VCaP (cell line): ENCODE results near the gene CD27.
A peak's percentile ranks its signal among the peaks of the same experiment; 100 is the strongest.

Experiments used
- H3K27ac ChIP-seq: fragments of 450-650 bp; 2 replicates; pipeline ENCODE4 v1.5.1; 2017
- TF ChIP-seq, protein P1 (sequence below): fragments of 450-650 bp; conservative IDR thresholded peaks from 2 replicates; pipeline ENCODE4 v1.5.1; 2017; ENCODE audit warnings: mild to moderate bottlenecking, moderate library complexity

The CD27 gene

DNA sequence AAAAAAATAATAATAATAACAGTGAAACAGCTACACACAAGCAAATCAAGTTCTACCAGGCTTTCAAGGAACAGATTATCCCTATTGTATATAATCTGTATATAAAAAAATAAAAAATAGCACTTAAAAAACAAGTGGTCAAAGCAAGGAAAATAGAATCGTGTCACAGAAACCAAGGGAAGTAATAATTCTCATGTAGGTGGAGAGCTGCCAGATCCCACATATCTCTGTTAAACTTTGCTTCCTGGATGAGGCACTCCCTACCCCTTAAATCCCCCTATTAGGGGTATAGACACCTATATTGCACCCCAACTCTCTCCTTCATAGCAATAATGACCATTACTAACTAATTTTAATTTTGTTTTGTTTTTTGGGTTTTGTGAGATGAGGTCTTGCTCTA is 4.4 kb upstream of the CD27 start:
- no peak overlapping the region for H3K27ac ChIP-seq
- TF ChIP-seq, protein P1, sequence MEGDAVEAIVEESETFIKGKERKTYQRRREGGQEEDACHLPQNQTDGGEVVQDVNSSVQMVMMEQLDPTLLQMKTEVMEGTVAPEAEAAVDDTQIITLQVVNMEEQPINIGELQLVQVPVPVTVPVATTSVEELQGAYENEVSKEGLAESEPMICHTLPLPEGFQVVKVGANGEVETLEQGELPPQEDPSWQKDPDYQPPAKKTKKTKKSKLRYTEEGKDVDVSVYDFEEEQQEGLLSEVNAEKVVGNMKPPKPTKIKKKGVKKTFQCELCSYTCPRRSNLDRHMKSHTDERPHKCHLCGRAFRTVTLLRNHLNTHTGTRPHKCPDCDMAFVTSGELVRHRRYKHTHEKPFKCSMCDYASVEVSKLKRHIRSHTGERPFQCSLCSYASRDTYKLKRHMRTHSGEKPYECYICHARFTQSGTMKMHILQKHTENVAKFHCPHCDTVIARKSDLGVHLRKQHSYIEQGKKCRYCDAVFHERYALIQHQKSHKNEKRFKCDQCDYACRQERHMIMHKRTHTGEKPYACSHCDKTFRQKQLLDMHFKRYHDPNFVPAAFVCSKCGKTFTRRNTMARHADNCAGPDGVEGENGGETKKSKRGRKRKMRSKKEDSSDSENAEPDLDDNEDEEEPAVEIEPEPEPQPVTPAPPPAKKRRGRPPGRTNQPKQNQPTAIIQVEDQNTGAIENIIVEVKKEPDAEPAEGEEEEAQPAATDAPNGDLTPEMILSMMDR = no peak

DNA sequence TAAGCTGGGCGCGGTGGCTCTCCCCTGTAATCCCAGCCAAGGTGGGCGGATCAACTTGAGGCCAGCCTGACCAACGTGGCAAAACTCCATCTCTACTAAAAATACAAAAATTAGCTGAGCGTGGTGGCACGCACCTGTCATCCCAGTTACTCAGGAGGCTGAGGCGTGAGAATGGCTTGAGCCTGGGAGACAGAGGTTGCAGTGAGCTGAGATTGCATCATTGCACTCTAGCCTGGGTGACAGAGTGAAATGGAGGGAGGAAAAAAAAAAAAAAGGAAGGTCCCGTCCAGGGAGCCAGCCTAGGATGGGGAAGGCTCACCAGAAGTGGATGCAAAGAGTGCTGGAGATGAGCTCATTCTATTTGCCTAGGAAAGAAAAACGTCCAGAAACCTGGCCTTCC is 1.9 kb upstream of the CD27 start:
- no peak overlapping the region for H3K27ac ChIP-seq
- TF ChIP-seq, protein P1 = no peak

DNA sequence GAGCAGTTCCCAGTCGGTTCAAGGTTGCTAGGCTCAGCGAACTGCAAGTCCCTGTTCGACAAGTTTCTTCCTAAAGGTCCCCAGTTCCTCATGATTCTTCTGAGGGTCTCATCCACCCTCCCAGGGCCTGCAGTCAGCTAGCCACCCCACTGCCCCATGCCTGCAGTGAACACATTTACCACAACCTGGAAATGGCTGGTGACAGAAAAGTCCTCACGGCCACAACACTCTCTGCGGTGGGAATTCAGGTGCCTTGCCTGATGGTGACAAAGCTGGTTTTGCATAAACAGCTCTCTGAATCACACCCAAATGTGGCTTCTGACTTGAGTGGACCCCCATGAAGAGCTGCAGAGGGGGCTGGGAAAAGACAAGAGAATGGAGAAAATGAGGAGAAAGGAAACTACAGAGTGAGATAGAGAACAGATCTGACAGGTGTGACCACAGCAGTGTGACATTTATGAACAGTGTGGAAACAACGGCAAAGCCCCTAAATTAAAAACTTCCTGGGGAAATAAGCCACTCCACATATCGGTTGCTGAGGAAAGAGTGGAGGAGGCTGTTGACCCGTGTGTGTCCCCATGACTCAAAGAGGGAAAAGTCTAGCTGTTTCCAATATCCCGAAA is 1.3 kb upstream of the CD27 start:
- H3K27ac ChIP-seq = no peak overlapping the region

DNA sequence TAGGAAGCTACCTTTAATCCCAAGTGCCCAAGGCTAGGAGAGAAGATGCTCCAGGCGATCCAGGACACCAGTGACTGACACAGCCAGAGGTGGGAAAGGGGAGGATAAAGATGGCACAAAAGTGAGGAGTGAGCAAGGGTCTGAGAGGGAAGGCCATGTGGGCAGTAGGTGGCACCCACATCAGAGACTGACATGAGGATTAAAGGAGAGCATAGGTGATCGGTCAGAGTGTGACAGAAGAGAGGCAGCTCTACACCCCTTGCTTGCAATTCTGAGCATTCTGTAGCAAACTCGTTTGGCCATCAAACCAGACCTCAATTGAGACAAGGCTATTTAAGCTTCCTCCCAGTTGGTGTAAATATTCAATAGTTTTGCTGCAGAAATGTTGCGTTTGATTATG is 724 bp upstream of the CD27 start:
- TF ChIP-seq, protein P1 = no peak
- H3K27ac ChIP-seq = no peak overlapping the region

More for the DNA sequence above, 1.3 kb upstream of the CD27 start:
- TF ChIP-seq, protein P1 = no peak

DNA sequence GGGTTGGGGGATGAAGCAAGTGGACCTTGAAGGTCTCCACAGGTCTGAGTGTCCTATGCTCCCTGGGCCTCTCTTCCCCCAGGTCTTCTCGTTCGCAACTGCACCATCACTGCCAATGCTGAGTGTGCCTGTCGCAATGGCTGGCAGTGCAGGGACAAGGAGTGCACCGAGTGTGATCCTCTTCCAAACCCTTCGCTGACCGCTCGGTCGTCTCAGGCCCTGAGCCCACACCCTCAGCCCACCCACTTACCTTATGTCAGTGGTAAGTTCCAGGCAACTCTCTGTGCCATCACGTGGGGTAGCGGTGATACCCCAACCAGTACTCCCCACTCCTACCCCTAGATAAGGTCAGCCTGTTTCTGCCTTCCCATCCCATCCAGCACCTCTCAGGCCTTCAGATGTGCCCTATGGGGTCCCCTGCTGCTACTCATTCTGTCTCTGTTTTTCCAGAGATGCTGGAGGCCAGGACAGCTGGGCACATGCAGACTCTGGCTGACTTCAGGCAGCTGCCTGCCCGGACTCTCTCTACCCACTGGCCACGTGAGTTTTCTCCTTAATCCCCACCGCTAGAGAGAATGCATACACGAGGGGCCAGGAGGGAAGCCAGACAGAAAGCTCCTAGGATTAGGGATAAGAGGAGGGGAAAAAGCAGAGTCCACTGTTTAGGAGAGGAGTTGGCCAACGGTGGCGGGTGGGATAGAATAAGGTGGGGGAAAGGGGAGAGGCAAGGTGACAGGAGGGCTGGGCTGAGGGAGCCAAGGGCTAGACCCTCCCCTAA is 5.5 kb downstream of the CD27 start:
- TF ChIP-seq, protein P1 = no peak
- H3K27ac ChIP-seq = peak overlapping the region; percentile 99

DNA sequence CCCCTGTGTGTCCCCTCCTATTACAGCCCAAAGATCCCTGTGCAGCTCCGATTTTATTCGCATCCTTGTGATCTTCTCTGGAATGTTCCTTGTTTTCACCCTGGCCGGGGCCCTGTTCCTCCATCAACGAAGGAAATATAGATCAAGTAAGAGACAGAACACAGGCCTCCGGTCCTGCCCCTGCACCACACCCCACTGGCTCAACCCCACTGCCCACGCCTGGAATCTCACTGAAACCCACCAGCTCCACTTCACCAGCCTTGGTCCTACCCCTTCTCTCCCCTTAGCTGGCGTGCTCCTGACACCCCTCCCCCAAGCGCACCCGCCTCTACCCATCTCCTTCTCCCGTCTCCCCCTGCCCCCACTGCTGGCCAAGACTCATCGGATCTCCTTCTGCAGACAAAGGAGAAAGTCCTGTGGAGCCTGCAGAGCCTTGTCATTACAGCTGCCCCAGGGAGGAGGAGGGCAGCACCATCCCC is 6.2 kb downstream of the CD27 start:
- TF ChIP-seq, protein P1 = no peak
- peak overlapping the region; percentile 99 for H3K27ac ChIP-seq

DNA sequence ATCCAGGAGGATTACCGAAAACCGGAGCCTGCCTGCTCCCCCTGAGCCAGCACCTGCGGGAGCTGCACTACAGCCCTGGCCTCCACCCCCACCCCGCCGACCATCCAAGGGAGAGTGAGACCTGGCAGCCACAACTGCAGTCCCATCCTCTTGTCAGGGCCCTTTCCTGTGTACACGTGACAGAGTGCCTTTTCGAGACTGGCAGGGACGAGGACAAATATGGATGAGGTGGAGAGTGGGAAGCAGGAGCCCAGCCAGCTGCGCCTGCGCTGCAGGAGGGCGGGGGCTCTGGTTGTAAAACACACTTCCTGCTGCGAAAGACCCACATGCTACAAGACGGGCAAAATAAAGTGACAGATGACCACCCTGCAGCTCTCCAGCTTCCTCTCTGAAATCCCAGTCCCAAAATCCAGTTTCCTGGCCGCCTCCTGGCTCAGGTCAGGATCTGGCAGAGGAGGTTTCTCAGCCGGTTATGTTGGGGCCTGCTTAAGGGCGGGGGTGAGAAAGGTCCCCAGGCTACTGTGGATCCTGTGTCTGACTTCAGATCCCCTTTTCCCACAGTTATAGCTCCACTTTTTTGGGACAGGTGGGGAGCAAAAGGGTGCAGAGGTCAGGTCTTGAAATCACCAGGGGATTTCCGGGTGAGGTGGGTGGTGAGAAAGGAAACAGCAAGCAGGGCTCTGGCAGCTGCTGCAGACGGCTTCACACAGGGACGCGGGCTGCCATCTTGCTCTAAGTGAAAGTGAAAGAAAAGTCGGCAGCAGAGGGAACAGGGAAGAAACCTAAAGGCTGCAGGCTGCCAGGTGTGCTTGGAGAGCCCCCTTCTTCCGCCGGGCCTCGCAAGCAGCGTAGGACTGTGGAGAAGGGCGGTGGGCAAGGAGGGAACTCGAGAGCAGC is 6.8 kb downstream of the CD27 start, which contains the start of gene TAPBPL:
Gene TAPBPL, plus strand, starts transcription at position 695 of the 897 bp plus-strand sequence. CDS start 207 bp downstream, outside the sequence.
- H3K27ac ChIP-seq = peak within 1 kb of the TSS; percentile 99
- TF ChIP-seq, protein P1 = no peak
